ENCODE results near the gene TRIM23.

- no peak for TF ChIP-seq POLR2A (IDR thresholded peaks at IDR 0.05; ENCODE audit: low read depth, low read length)
- TF ChIP-seq RAD21 (IDR thresholded peaks at IDR 0.05; ENCODE audit: low read length): no peak
- no peak for TF ChIP-seq CTCF (conservative IDR thresholded peaks at IDR 0.05; ENCODE audit: low read depth, low read length)
- TF ChIP-seq MAFK (IDR thresholded peaks at IDR 0.05; ENCODE audit: low read depth, low read length): no peak
- no peak for TF ChIP-seq USF2 (IDR thresholded peaks at IDR 0.05; ENCODE audit: low read depth, low read length)
- TF ChIP-seq RFX5 (IDR thresholded peaks at IDR 0.05; ENCODE audit: low read depth, low read length): no peak
- no peak for TF ChIP-seq MAZ (IDR thresholded peaks at IDR 0.05; ENCODE audit: borderline replicate concordance, low read depth, low read length)
- no peak for TF ChIP-seq ELK1 (IDR thresholded peaks at IDR 0.05; ENCODE audit: borderline replicate concordance, low read depth, low read length)
- TF ChIP-seq MXI1 (IDR thresholded peaks at IDR 0.05; ENCODE audit: borderline replicate concordance, low read depth, low read length): no peak
- TF ChIP-seq CEBPB (IDR thresholded peaks at IDR 0.05; ENCODE audit: low read depth, low read length): no peak
- no peak for TF ChIP-seq SMC3 (IDR thresholded peaks at IDR 0.05; ENCODE audit: low read depth, low read length)
- no peak for TF ChIP-seq BHLHE40 (IDR thresholded peaks at IDR 0.05; ENCODE audit: low read depth, low read length)
- no peak for TF ChIP-seq CHD1 (IDR thresholded peaks at IDR 0.05; ENCODE audit: low read depth, low read length)
- TF ChIP-seq NFE2L2 (IDR thresholded peaks at IDR 0.05; ENCODE audit: low read depth, low read length): no peak
Measured at GRCh38 chr5:65563777-65564176, 60.4 kb downstream of the TRIM23 start.

All from IMR-90 (cell line).